HG02973 (cell line): ENCODE measurements around the gene VIT.

Experiments used
- ATAC-seq: cut with Tn5 transposase; IDR thresholded peaks from one replicate; pipeline ENCODE4 v1.9.1; 2021; ENCODE audit warnings: moderate library complexity; ENCODE audit not compliant: unreplicated experiment

The VIT gene

GRCh38 chr2:36854241-36854640, 157.7 kb downstream of the VIT start:
- no peak for ATAC-seq

- no peak for ATAC-seq
These were observed 158.9 kb downstream of the VIT start for GRCh38 chr2:36855429-36855828.

GRCh38 chr2:36857713-36858112, 161.2 kb downstream of the VIT start:
- ATAC-seq = no peak

GRCh38 chr2:36858551-36859365, 162.3 kb downstream of the VIT start:
- ATAC-seq = peak; percentile 51

- ATAC-seq = no peak
These were observed 162.9 kb downstream of the VIT start for GRCh38 chr2:36859366-36859792.

- ATAC-seq = no peak
These were observed 165.4 kb downstream of the VIT start for GRCh38 chr2:36861896-36862295.
